NCI-H748 (cell line): ENCODE measurements around the gene DOP1A.

ENCODE experiments used
- DNase-seq: peaks from one replicate; lab custom pipeline; 2025; ENCODE audit not compliant: unreplicated experiment; lab: John Stamatoyannopoulos, UW

DOP1A gene, protein sequence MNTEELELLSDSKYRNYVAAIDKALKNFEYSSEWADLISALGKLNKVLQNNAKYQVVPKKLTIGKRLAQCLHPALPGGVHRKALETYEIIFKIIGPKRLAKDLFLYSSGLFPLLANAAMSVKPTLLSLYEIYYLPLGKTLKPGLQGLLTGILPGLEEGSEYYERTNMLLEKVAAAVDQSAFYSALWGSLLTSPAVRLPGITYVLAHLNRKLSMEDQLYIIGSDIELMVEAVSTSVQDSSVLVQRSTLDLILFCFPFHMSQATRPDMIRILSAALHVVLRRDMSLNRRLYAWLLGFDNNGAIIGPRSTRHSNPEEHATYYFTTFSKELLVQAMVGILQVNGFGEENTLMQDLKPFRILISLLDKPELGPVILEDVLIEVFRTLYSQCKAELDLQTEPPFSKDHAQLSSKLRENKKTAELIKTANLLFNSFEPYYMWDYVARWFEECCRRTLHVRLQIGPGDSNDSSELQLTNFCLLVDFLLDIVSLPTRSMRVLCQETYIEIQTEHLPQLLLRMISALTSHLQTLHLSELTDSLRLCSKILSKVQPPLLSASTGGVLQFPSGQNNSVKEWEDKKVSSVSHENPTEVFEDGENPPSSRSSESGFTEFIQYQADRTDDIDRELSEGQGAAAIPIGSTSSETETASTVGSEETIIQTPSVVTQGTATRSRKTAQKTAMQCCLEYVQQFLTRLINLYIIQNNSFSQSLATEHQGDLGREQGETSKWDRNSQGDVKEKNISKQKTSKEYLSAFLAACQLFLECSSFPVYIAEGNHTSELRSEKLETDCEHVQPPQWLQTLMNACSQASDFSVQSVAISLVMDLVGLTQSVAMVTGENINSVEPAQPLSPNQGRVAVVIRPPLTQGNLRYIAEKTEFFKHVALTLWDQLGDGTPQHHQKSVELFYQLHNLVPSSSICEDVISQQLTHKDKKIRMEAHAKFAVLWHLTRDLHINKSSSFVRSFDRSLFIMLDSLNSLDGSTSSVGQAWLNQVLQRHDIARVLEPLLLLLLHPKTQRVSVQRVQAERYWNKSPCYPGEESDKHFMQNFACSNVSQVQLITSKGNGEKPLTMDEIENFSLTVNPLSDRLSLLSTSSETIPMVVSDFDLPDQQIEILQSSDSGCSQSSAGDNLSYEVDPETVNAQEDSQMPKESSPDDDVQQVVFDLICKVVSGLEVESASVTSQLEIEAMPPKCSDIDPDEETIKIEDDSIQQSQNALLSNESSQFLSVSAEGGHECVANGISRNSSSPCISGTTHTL (N-terminal part only)

DNA sequence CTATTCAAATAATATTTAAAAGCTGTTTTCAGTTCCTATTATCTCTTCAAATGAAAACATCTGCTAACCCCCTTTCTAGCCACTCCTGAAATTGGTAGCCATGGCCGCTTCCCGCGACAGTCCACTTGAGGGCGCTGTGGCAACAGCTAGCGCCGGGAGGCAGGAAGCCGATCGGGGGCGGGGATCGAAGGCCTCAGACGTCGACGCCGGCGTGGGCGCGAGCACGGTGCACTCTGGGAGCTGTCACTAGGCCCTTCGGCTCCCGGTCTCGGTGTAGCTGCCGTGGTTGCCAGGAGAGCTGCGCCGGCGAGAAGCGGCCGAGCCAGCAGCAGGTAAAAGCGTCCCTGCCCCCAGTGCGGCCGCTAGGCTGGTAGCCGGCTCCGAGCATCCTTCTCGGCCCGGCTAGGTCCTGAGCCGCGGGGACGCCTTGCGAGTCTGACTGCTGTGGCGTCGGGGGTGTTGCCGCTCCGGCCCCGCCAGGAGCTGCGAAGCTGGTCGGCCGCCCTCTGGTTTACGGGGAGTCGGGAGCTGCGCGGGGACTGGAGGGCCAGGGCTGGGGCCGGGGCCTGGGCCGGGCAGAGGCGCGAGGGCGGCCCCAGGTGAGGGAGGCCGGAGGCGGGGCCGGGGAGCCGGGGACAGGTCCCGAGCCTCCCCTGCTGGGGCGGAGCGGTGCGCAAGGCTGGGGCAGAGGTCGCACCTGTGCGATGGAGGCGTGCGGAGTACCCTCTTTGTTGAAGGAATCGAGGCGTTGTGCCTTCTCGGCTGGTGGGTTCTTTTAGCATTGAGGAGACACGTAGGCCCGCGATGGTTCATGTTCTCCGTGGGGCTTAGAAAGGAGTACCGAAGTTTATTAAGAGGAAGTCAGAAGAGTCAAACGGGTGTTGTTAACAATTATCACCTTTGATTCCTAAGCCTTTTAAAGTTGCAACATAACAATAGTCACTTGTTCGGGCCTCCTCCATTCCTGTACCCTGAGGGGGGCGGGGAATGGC is at the start of gene DOP1A:
TSS of gene DOP1A (plus strand) at position 224 of the 992 bp plus-strand sequence. CDS start 29,307 bp downstream, outside the sequence.
- peak; percentile 98 for DNase-seq

DNA sequence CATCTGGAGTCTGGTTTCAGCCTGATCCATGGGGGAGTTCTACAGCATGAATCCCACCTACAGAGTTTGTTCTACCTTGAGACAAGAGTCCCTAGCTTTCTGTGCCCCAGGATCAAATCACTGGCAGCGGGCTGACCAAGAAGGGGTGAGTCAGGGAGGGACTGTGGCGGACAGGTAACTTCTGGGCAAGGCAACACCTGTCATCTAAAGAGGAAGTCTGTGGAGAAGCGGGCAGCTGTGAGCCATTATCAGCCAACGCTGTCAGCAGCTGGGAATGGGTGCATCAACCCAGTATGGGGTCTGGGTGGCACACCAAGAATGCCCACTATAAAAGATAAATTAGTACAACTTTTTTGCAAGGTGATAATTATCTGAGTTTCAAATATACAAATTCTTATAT is 47.7 kb upstream of the DOP1A start:
- peak; percentile 17 for DNase-seq

DNA sequence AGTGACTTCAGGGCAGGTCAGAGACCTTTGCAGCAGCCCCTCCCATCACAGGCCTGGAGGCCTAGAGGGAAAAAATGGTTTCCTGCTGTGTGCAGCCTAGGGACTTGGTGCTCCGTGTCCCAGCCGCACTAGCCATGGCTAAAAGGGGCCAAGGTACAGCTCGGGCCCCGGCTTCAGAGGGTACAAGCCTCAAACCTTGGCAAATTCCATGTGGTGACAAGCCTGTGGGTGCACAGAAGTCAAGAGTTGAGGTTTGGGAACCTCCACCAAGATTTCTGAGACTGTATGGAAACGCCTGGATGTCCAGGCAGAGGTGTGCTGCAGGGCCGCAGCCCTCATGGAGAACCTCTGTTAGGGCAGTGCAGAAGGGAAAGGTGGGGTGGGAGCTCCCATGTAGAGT is 35.8 kb upstream of the DOP1A start:
- DNase-seq, result no peak

DNA sequence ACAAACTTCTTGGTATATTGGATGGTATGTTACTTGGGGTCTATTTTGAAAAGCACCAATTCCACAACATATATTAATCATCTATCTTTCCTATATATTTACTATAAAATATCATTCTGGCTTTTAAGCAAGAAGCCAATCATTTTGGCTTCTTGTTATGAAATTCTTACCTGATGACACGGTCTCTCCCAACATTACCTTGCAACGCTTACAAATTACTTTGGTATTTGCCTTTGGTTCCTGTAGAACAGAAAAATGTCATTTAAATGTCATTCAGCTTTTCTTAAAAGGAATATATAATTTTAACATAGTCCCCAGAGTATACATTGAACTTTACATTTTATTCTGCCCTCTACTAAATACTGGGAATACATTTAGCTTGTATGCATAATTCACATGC is 29.2 kb upstream of the DOP1A start:
- no peak for DNase-seq

DNA sequence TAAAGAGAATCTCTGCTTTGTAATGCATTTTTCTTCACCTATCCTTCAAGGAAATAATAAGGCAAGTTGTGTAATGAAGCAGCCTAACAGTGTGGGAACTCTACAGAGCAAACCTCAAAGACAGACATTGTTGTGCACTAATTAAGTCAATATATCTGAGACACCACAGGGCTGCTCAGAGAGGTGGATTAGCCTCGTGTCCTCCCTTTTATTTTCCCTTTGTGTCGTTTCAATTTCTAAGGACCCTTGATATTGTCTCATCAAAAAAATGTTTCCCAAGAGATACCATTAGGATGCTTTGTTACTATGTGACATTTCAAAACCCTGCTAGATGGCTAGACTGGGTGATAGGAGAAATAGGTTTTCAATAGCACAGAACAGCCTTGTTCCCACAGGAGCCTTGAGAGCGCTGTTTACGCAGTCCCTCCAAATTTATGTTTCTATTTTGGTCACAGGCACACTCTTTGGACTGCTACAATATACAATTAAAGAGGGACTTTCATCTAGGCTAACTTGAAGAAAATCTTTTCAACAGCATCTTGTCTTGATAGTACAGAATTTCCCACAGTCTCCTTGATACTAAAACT is 24.9 kb upstream of the DOP1A start:
- no peak for DNase-seq

DNA sequence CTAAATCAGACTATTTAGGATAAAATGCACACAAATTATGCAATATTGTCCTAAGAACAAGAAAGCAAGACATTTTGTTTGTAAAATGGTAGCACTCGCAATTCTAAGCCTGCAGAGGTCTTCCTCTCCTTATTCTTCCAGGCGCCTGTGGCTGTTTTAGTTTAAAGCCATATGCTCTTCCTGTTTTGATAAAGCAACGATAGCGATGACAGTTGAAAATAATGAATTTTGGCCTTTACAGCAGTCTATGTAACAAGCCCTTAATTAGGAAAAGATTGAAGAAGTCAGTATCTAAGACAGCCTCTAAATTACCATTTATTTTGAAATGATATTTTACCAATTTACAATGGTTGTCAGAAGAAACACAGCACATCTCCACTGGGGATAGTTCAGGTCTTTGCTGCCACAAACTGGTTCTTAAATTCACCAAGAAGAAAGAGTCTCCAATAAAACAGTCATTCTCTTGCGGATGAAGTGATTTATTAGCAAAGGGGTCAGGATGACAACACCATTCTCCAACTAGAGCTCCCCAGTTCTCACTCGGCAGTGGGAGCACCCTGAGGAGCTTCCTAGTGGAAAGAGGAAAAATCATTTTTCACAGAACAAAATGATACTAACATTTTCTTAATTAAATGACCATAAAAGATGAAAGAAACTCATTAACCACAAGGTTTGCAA is 23.2 kb upstream of the DOP1A start:
- DNase-seq, result no peak

DNA sequence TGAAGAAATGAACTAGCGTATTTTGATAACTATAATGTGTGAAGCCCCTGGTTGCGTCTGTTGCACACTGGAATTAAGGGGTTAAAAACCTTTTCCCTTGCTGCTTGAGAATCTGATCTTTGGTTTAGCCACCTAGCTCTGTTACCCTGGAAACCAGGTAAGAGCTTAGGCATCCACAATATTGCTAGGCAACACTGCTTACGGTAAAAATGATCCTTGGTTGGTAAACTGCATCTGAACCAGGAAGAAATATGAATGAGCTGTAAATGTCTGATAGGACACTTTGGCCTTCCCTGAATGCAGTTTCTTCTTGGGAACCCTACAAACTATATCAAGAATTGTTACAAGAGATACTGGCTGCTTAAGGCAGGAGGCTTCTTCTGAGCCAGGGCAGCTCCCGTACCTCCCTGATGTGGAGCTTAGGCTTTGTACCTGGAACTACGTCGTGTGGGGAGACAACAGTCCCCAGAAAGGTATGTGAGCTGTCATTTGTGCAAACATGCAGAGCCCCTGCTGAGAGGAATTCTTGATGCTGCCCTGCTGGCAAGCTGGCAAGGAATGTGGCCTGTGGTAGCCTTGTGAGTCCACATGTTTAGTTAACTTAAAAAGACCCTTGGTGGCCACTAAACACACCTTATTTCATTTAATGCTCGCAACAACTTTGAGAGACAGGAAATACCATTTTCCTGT is 20.3 kb upstream of the DOP1A start:
- peak; percentile 82 for DNase-seq

DNA sequence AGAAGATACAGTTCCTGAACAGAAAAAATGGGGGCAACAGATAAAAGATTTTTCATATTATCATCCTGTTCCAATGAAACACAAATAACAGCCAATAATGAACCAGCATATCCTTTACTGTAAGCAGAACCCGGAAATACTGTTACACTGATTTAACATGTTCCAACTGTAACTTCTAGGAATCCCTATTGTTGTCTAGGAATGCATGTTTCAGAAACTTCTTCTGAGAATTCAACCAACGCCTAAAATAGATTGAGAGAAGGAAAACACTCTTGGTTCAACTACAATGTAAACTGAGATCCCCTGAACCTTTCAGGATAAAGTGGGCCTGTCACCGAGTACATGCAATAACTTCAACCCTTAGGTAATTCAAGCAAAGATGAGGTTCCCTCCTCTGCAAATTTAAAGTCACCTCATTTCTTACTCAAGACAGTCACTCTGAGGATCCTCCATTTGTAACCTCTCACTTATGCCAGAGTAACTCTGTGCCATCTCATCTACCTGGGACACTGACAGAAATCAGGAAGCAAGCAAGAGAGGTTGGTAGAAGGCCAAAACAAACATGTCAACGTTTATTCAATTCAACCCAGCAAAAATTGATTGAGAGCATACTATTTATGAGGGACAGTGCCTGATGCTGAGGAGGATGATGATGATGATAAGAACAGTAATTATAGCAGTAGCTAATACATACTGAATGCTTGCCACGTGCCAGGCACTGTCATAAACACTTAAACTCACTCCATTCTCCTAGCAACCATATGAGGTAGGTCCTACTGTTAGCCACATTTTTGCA is 15.9 kb upstream of the DOP1A start:
- peak; percentile 86 for DNase-seq

DNA sequence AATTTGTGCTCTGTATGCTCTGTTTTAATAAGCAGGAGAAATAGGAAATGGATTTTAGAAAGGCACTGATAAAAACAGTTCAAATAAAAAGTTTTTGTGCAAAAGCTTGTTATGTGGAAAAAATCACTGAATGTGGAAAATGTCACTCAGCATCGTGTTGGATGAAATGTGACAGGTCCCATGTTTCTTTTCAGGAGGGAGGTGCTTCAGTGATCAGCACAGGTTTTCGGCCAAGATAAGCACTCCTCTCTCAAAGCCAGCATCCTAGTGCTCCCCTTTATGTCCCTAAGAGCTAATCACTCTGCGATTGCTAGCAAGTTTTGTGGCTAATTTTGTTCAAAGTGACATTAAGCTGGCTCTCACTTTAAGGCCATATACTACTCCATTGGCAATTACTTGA is 13.8 kb upstream of the DOP1A start:
- no peak for DNase-seq

DNA sequence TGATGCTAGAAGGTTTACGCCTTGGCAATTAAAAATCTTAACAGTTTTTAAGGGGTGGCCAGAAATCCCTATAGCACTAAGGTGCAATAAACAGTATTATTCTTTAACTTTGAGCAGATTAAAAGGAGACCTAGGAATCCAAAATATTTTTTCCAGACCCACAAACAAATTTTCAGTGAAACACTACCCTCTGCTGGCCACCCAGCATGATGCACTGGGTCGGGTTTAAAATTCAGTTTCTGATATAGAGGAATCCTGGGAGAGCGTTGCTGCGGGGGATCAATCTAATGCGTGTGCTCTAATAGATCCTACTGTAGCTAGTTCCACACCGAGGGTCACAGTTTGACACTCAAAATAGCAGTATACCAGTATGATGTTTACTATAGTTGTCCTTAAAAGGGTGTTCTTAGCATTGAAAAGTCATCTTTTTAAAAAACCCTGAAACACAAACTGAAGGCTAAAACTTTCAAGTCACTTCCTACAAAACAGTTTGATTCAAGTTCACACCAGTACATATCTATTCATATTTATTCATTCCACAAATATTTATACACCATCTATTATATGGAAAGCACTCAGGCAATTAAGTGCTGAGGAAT is 12.0 kb upstream of the DOP1A start:
- peak; percentile 53 for DNase-seq

DNA sequence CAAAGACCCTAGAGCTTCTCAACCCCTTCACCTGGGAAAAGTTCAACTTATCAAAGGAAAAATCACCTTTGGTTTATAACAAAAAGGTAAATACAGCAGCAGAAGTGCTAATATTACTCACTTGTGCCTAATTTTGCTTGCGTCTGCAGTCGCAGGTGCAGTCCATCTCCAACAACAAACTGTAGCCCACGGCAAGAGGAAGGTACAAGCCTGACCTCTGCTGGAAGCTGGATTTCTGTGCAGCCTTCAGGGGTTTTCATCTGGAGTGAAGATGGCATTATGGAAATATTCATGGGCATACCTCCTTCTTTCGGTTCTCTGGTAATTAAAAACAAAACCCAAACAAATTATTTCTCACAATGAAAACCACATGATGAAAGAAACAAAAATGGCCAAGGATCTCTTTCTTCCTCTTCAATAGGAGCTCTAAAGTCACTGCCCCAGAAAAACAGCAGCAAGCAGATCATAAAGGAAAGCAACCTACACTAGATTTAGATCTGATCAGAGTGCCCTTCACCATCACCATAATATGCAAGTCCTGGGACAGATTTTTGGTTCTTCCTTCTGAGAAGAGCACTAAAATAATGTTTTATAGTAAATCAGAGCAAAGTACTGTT is 9.7 kb upstream of the DOP1A start:
- peak; percentile 78 for DNase-seq

DNA sequence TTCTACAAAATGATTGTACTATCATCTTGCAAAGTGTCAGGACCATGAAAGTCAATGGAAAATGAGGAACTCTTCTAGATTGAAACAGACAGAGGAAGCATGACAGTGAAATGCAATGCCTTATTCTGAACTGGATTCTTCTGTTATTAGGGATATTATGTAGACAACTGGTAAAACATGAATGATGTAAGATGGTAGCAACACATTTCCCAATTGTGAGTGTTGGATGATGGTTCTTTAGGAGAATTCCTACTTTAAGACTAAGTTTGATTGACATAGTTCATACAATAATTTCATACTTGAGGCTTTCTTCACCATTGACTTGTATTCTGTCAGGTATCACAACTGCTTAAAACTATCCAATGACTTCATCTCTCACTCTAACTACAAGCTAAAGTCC is 6.3 kb upstream of the DOP1A start:
- no peak for DNase-seq

DNA sequence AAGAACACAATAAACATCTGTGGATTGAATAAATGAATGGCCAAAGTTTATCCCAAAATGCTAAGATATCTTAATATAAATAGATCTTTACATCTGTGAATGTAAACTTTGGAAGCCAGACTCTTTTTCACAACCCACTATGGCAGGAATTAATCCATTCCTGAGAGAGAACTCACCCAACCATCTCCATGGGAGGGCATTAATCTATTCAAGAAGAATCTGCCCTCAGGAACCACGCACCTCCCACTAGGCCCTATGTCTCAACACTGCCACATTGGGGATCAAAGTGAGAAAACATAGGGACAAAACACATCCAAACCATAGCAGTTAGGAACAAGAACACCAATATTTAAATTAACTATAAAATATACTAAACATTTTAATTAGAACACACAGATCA is 5.2 kb upstream of the DOP1A start:
- DNase-seq, result no peak

DNA sequence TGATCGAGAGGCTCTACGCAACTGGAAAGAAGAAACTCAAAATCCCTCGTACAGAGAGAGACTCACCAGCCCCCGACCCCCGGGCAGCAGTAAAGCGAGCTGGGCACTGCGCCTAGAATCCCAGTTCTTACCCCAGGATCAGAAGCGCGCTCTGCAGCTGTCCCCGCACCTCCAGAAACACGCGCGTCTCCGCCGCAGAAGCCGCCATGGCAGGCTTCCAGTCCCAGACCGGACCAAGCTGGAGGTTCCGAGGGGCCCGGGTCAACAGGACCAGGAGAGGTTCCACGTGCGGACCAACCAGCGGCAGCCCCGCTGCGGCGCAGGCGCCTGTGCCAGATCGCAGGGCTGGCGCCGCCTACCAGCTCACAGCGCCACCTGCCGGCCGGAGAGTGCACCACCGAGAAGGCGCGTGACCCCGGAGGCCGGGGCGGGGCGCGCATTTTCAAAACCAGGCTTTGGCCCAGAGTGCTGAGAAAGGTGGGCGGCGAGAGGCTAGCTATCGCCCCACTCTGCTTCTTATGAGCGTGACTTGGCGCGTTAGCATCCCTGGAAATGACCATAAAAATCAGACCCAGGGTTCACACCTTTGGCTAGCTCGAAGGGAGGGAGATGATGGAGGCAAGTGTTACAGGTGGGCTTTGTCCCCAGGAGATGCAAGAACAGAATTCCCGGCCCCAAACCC is 1.8 kb upstream of the DOP1A start, which contains the start of gene UBE3D:
TSS of gene UBE3D (minus strand) at position 331 of the 682 bp plus-strand sequence. CDS start at position 208, 123 bp downstream.
- peak; percentile 88 for DNase-seq

DNA sequence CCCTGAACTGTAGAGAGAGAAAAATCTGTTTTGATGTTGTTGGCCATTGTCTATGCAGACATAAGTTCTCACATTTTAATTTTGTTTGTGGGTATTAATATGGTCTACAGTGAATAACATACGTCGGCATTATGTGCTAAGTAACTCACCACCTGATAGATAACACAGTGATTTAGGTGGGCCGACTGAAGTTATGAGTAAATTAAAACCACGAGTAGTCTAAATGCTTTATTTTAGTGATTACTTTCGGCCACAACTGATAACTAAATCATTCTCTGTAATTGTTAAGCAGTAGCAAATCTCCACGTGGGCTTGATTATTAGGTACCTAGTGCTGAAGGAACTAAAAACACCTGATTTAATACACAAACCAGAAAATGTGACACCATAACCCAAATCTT is 1.1 kb downstream of the DOP1A start:
- DNase-seq, result peak; percentile 23

DNA sequence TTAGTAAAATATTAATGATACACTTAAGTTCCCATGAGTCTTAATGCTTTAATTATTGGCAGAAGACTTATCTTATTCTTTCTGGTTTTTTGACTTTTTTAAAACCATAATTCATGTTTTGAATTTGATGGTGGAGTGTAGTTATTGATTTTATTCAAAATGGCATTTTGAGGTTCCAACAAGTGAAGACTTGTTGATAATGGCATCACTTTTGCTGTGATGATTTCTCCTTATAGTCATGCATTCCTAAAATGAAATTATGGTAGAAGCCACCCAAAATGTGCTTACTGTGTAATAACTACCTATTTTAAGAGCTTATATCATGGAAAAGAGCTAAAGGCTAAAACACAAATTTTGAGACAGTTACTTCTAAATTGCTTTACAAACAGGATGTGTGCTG is 2.2 kb downstream of the DOP1A start:
- DNase-seq, result no peak
